EH (cell line): ENCODE measurements around the gene CCDC70.

Experiments
- DNase-seq: peaks from one replicate; pipeline ENCODE4 v3.0.0-alpha.2; 2015; ENCODE audit warnings: low read depth

CCDC70 gene

GRCh38 chr13:51829568-51829899 is 32.2 kb upstream of the CCDC70 start:
- no peak for DNase-seq

DNA sequence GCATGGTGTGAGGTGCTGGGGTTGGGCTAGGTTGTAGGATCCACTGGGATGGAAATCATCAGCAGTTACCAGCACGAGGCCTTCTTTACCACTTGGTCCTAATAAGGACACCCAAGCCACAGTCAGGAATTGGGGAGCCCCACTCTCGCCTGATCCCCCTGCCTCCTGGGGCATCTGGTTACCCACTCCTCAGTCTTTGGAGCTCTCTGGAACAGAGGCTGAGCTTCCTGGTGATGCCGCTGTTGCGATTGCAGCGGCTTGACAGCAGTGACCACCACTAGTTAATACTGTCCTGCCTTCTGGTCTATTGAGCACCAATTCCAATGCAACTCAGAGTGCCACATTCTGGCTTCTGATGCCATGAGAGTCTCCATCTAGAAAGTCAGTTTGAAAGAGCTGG is 30.2 kb upstream of the CCDC70 start:
- no peak for DNase-seq

GRCh38 chr13:51832471-51833152 is 29.2 kb upstream of the CCDC70 start:
- peak; percentile 49 for DNase-seq

DNA sequence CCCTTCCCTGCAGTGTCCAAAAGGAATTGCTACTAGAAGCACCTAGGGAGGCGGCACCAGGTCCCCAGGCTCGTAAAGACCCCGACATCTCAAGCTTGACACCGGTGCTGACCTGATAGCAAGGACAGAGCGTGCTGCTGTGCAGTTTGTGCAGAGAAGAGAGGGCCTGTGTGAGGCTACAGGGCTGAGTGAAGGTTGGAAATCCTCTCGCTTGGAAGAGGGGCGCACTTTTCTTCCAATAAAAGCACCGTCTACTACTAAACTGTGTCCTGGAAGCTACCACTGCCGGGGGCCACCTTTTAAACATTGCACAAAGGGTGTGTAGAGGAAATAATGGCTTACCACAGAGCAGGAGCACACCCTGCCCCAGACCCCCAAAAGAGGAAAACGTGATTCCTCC is 27.8 kb upstream of the CCDC70 start:
- no peak for DNase-seq

DNA sequence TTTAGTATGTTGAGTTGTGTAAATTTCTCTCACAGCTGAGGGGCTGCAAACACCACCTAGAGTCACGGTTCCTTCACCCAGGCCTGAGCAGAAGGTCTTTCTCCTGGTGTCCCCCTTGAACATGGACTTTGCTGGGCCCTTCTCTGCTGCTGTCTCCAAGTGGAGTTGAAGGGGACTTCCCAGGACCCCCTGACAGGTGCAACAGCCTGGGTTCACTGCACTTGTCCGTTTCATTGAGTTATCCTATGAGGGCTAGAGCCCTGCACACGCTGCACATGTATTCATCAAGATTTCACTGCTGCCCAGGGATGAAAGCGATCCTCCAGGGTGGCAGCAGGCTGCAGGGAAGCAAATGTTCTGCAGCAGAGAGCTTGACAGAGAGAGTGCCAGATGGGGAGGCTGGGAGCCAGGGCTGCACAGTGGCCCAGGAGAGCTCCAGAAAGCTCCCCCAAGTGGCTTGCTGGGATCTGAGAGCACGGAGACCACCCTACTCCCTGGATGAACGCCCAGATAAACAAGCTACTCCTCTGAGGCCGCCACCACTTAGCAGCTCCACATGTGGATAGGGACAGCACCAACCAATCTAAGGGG is 27.1 kb upstream of the CCDC70 start:
- no peak for DNase-seq

GRCh38 chr13:51837016-51837415 is 24.8 kb upstream of the CCDC70 start:
- no peak for DNase-seq

GRCh38 chr13:51838240-51838846 is 23.4 kb upstream of the CCDC70 start:
- DNase-seq, result peak; percentile 71

DNA sequence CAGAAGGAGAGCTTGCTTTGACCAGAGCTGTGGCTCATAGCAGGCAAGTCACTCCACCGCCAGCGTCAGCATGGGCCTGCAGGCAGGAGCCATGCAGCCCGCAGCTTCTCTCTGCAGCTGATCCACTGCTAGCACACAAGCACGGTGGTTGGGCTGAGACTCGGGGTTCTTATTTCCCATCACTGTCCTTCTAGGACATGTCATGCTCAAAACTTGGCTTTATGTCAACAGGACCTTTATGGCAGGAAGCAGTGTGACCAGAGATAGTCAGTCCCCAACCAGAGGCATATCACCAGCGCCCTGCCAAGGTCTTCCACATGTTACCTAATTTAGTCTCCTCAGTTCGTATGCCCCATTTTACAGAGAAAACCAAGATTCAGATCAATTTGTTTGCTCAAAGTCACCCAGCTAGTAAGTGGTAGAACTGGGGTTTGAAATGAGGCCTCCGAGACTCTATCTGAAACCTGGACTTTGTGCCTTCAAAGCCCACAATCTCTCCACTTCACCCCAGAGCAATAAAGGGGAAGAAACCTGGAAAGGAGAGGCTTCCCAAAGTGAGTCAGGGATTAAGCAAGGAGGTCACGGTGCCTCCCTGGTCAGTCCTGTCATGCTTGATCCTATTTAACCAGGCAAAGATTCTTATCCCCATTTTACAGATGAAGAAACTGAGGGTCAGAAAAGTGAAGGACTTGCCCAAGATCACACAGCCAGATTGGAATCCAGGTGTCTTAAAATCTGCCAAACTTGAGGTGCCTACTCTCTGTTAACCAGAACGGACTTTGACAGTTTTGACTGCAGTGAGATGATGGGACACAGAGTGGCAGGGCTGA is 21.8 kb upstream of the CCDC70 start:
- DNase-seq, result no peak

- DNase-seq, result no peak
These were observed 20.9 kb upstream of the CCDC70 start for GRCh38 chr13:51840917-51841316.

DNA sequence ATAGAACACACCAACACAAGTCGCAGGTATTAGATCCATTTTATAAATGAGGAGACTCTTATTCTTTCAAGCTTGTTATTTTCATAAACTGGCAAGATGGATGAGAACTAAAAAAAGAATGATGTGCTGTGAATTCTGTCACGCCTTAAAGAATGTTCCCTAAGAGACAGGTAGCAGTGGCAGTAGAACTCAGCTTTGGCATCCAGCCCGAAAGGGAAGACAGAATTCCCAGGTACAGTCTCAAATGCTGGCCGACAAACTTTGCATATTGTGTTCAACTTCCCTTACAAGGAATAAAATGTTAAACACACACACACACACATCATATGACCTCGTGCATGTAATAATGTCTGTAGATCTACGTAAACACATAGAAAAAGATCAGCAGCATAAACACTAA is 20.0 kb upstream of the CCDC70 start:
- DNase-seq, result no peak

DNA sequence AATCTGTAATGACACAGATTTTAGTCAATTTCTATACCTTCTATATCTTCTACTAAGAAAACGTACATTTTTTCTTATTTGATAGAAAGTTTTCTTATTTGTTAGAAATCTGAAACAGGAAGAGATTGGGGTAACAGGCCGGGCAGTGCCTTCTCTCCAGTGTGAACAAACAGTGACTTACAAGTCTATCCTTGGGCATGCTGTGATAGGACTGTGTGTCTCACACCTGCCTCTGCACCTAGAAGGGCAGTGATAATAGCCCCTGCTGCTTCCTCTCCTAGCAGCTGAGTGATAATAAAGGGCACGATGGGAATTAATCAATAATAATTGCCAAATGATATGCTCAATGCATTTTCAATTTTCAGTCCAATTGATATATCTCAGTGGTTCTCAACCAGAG is 18.2 kb upstream of the CCDC70 start:
- DNase-seq, result no peak

- DNase-seq, result peak; percentile 40
These were observed 16.8 kb upstream of the CCDC70 start, which contains the start of gene TMEM272 for GRCh38 chr13:51844862-51845573. Gene TMEM272 (minus strand): TSS chr13:51845177. CDS start chr13:51838530, 6,647 bp downstream.

- DNase-seq, result no peak
These were observed 16.0 kb upstream of the CCDC70 start for GRCh38 chr13:51845574-51846318.

GRCh38 chr13:51846756-51847155 is 15.0 kb upstream of the CCDC70 start:
- no peak for DNase-seq

DNA sequence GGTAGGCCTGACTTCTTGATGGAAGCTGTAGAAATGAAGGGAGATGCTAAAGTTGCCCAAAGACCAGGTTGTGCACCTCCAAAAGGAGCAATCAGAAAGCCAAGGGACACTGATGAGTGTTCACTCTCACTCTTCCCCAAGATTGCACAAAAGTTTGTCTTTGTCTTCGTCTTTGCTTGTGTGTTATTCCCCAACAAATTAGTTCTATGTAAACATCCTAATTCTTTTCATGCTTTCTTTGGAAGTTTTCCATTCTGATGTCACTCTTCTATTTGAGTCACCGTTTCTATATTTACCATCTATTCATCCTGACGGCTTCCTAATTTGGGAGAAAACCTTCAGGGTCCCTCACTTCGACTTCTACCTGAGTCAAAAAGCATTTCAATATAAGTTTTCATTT is 13.1 kb upstream of the CCDC70 start:
- peak; percentile 84 for DNase-seq

- DNase-seq, result peak; percentile 56
These were observed 12.3 kb upstream of the CCDC70 start for GRCh38 chr13:51849145-51850101.

DNA sequence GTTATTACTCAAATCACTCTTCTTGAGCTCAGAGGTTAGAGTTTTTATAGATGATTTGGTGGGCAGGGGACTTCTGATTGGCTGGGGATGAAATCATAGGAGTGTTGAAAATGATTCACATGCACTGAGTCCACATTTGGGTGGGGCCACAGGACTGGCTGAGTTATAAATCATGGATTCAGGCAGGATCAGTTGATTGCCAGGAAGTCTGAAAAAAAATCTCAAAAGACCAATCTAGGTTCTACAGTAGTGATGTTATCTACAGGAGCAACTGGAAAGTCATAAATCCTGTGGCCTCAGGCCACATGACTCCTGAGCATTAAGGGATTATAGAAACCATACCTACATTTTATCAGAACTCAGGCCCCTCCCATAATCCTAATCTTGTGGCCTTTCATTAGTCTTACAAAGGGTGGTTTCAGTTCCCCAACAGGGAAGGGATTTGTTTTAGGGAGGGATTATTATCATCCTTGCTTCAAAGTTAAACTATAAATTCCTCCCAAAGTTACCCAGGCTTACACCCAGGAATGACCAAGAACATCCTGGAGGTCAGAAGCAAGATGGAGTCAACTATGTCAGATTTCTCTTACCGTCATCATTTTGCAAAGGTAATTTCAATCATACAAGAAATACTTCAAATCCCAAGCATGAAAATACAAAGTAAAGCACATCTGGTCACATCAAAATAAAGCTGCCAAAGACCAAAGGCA is 5.6 kb upstream of the CCDC70 start:
- no peak for DNase-seq

DNA sequence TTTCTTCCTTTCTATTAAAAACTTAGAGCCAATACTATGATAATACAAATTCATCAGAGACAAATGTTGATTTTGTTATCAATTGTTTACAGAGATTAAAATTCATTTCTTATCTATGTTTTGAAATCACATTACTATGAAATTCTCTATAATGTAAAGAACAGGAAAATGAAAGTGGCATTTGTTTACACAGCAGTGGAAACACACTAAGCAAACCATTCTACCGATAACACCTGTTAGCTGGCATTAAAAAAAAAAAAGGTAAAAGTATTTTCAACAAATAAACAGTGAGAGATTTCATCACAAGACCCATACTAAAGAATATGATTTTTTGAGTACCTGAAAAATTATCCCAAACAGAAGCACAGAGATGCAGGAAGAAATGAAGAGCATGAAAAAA is 4.8 kb upstream of the CCDC70 start:
- DNase-seq, result no peak

GRCh38 chr13:51858433-51859247 is 3.1 kb upstream of the CCDC70 start:
- DNase-seq, result peak; percentile 50
